ENCODE measurements around the gene GUSB.
"Not testable (repeated sequence)": the region's sequence is repeated elsewhere in the genome, so short reads cannot be mapped to it uniquely, and the experiment has no call there.

Gene GUSB

DNA sequence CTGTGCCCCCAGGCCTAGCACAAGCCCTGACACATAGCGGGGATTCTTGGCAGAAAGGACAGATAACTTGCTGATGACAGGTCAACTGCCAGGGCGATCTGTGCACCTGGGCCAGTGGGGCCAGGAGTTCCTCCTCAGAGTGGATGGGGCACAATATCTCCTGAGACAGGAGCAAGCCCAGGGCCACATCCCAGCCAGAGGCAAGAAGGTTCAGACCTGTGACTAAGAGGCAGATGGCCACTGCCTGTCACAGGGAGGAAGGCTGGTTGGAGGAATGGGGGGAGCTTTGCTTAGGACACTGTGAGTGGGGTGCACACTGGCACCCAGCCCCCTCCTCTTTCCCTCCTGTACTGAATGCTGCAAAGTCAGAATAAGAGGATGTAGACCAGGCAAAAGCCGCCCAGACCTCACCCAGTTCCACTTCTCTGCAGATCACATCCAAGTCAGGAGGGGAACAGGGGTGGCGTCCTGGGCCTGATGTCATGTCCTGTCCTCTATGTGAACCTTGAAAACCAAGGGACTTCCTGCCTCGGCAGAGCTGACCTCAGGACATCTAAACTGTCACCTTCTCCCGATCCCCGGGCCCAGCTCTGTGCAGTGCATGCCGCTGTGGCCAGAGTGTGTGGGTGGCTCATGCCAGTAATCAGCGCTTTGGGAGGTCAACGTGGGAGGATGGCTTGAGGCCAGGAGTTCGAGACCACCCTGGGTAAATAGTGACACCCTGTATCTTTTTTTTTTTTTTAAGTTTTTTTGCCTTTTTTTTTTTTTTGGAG is 1.3 kb downstream of the GUSB start:
- H3K4me1 Mint-ChIP-seq (ENCODE audit: low read depth): peaks cover 8% of the 10 kb centered on the region
- no peaks in the 10 kb centered on the region for H3K27me3 Mint-ChIP-seq
- peak overlapping the region; percentile 89 for H3K27ac Mint-ChIP-seq
- peak overlapping the region; percentile 86 for H3K4me3 Mint-ChIP-seq
- peaks cover 19% of the 10 kb centered on the region for H3K36me3 Mint-ChIP-seq (ENCODE audit: low read depth)
- no peaks in the 10 kb centered on the region for H3K9me3 Mint-ChIP-seq

DNA sequence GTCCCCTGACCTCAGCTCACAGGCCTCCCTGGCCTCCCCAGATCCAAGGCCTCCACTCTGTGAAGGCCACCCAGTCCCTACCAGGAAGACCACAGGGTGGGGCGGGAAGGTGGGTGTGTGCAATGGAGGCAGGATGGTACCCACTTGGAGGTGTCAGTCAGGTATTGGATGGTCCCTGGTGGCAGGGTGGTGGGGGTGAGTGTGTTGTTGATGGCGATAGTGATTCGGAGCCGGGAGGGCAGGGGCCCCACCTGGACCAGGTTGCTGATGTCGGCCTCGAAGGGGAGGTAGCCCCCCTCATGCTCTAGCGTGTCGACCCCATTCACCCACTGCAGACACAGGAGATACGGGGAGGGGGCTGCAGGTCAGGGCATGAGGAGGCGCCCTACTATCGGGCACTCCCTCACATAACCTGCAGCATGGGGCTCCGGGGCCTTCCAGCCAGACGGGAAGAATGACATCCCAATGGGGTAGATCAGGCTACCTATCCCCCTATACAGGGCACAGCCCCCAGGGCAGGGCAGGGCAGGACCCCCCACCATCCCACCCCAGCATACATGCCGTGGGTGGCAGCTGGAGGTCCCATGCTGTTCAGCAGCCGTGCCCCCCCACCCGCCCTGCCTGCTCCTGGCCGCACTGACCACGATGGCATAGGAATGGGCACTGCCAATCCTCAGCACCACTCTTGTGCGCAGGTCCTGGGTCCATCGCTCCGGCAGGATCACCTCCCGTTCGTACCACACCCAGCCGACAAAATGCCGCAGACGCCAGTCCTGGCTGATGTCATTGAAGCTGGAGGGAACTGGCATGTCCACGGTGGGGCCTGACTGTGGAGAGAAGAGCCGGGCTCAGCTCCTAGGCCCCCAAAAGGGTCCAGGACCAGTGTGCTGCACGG is 2.2 kb downstream of the GUSB start:
- no peaks in the 10 kb centered on the region for H3K9me3 Mint-ChIP-seq
- peak overlapping the region; percentile 89 for H3K27ac Mint-ChIP-seq
- peaks cover 19% of the 10 kb centered on the region for H3K36me3 Mint-ChIP-seq (ENCODE audit: low read depth)
- no peaks in the 10 kb centered on the region for H3K27me3 Mint-ChIP-seq
- peak overlapping the region; percentile 86 for H3K4me3 Mint-ChIP-seq
- peaks cover 8% of the 10 kb centered on the region for H3K4me1 Mint-ChIP-seq (ENCODE audit: low read depth)

DNA sequence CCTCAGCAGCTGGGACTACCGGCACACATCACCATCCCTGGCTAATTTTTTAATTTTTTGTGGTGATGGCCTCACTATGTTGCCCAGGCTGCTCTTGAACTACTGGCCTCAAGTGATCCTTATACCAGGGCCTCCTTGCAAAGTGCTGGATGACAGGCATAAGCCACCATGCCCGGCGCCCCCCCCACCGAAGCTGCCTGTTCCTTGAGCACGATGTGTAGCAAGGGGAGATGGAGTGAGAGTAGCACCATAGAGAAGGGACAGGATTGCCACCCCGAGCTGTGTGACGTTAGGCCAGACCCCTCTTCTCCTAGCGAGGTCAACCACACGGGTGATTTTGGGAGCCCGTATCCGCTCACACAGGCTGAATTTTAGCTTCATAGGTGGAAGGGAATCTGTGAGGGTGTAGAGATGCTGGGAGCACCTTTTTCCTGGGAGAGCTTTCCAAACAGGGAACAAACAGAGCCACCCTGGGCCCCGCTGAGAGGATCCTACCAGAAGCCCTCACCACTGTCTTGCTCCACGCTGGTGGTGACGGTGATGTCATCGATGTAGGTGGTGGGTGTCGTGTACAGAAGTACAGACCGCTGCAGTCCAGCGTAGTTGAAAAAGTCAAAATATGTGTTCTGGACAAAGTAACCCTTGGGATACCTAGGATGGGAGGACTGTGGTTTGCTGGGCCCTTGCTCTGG is 3.0 kb downstream of the GUSB start:
- no peak overlapping the region for H3K4me3 Mint-ChIP-seq
- peaks cover 22% of the 10 kb centered on the region for H3K36me3 Mint-ChIP-seq (ENCODE audit: low read depth)
- no peak overlapping the region for H3K27ac Mint-ChIP-seq
- peaks cover 8% of the 10 kb centered on the region for H3K4me1 Mint-ChIP-seq (ENCODE audit: low read depth)
- no peaks in the 10 kb centered on the region for H3K27me3 Mint-ChIP-seq
- H3K9me3 Mint-ChIP-seq: no peaks in the 10 kb centered on the region

DNA sequence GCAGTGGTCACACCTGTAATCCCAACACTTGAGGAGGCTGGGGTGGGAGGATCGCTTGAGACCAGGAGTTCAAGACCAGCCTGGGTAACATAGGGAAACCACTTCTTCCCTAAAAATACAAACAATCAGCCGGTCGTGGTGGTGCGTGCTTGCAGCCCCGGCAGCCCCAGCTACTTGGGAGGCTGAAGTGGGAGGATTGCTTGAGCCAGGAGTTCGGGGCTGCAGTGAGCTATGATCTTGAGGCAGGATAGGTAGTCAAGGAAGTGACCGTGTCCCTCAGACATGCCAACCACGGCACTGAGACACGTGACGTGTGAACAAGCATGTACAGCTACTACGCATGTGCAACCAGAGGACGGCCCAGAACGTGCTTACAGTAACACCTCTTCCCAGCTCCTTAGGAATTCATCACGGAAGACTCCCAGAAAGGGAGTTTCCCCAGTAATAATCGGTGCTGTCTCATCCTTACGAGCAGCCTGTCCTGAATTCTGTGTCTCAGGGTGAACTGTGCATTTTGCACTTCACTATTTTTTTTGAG is 5.3 kb downstream of the GUSB start:
- H3K36me3 Mint-ChIP-seq (ENCODE audit: low read depth): peaks cover 38% of the 10 kb centered on the region
- peaks cover 8% of the 10 kb centered on the region for H3K4me1 Mint-ChIP-seq (ENCODE audit: low read depth)
- H3K4me3 Mint-ChIP-seq: no peak overlapping the region
- H3K27me3 Mint-ChIP-seq: no peaks in the 10 kb centered on the region
- H3K9me3 Mint-ChIP-seq: no peaks in the 10 kb centered on the region
- H3K27ac Mint-ChIP-seq: no peak overlapping the region

DNA sequence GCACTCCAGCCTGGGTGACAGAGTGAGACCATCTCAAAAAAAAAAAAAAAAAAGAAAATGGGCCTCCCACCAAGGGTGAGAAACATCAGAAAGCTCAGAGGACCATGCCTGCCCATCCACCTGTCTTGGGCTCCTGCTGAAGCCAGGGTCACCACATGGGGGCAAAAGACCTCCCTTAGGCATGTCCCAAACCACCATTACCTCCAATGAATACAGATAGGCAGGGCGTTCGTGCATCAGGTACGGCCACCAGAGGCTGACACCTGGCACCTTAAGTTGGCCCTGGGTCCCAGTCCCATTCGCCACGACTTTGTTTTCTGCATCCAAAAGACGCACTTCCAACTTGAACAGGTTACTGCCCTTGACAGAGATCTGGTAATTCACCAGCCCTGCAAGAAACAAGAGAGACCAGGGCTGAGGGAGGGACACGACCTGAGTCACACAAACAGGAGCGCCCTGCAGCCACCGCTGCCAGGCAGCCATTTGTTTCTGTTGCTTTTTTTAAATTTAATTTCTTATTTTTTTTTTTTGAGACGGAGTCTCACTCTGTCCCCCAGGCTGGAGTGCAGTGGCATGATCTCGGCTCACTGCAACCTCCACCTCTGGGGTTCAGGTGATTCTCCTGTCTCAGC is 6.1 kb downstream of the GUSB start:
- no peaks in the 10 kb centered on the region for H3K9me3 Mint-ChIP-seq
- H3K36me3 Mint-ChIP-seq (ENCODE audit: low read depth): peaks cover 40% of the 10 kb centered on the region
- H3K4me3 Mint-ChIP-seq: no peak overlapping the region
- H3K27ac Mint-ChIP-seq: no peak overlapping the region
- peaks cover 7% of the 10 kb centered on the region for H3K4me1 Mint-ChIP-seq (ENCODE audit: low read depth)
- no peaks in the 10 kb centered on the region for H3K27me3 Mint-ChIP-seq

DNA sequence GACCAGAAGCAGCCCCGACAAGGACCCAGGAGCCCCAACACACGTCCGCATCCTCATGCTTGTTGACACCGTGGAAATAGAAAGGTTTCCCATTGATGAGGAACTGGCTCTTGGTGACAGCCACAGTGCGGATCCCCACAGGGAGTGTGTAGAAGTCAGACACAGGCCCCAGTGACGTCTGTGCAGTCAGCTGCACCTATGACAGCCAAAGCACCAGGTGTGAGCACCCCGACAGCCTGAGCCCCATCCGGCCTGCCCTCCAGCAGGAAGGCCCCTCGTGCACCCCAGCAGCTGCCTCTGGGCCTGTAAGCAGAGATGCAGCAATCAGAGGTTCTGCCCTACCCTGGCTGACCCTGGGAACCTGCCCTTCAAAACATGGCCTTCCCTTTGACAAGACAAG is 7.1 kb downstream of the GUSB start:
- H3K36me3 Mint-ChIP-seq (ENCODE audit: low read depth): peaks cover 48% of the 10 kb centered on the region
- no peaks in the 10 kb centered on the region for H3K27me3 Mint-ChIP-seq
- no peaks in the 10 kb centered on the region for H3K9me3 Mint-ChIP-seq
- H3K4me3 Mint-ChIP-seq: no peak overlapping the region
- H3K27ac Mint-ChIP-seq: no peak overlapping the region
- no peaks in the 10 kb centered on the region for H3K4me1 Mint-ChIP-seq (ENCODE audit: low read depth)

DNA sequence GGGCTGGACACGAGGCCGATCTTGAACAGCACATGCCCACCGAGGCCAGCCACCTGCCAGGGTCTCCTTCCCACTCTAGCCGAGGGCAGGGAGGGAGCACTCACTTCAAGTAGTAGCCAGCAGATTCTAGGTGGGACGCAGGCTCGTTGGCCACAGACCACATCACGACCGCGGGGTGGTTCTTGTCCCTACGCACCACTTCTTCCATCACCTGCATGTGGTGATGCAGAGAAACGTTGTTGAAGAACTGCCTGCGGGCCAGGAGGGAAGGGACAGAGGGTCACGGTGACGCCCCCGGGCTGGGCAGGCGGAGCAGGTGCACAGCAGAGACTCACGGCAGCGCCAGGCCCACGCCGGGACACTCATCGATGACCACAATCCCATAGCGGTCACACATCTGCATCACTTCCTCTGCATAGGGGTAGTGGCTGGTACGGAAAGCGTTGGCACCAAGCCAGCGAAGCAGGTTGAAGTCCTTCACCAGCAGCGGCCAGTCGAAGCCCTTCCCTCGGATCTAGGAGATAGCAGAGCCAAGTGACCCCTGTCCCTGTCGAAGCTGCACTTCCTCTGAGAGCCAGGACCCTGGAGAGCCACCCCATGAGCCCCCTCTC is 7.7 kb downstream of the GUSB start:
- Mint-ChIP-seq H3K4me1 (ENCODE audit: low read depth) (no peaks in the 10 kb centered on the region), H3K27me3 (no peaks in the 10 kb centered on the region), H3K27ac (no peak overlapping the region), H3K4me3 (no peak overlapping the region), H3K36me3 (ENCODE audit: low read depth) (peaks cover 49% of the 10 kb centered on the region), H3K9me3 (no peaks in the 10 kb centered on the region)

DNA sequence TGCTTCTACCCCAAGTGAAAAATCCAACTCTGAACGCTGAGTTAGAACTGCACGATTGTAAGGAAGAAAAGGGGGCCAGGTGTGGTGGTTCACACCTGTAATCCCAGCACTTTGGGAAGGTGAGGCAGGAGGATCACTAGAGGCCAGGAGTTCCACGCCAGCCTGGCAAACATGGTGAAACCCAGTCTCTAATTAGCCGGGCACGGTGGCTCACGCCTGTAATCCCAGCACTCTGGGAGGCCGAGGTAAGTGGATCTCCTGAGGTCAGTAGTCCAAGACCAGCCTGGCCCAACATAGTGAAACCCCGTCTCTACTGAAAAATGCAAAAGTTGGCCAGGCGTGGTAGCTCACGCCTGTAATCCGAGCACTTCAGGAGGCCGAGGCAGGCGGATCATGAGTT is 9.0 kb downstream of the GUSB start:
- Mint-ChIP-seq H3K4me3 (no peak overlapping the region), H3K36me3 (ENCODE audit: low read depth) (peaks cover 47% of the 10 kb centered on the region), H3K27ac (no peak overlapping the region), H3K27me3 (no peaks in the 10 kb centered on the region), H3K9me3 (no peaks in the 10 kb centered on the region), H3K4me1 (ENCODE audit: low read depth) (no peaks in the 10 kb centered on the region)

DNA sequence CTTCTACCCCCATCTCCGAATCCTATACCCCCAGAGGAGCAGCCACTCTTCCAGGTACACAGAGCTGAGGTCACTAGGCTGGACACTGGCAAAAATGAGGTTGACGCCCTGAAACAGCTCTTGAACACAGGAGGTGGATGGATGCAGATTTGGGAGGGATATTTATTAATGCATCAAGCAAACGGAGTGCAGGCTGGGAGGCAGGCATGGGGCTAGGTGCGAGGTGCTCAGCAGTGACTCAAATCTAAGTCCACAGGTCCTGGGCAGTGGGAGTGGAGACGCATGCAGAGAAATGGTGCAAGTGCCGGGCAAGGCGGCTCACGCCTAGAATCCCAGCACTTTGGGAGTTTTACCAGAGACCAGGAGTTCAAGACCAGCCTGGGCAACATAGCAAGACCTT is 11.0 kb downstream of the GUSB start:
- H3K36me3 Mint-ChIP-seq (ENCODE audit: low read depth): peaks cover 60% of the 10 kb centered on the region
- no peaks in the 10 kb centered on the region for H3K9me3 Mint-ChIP-seq
- no peak overlapping the region for H3K4me3 Mint-ChIP-seq
- no peak overlapping the region for H3K27ac Mint-ChIP-seq
- H3K4me1 Mint-ChIP-seq (ENCODE audit: low read depth): no peaks in the 10 kb centered on the region
- no peaks in the 10 kb centered on the region for H3K27me3 Mint-ChIP-seq

DNA sequence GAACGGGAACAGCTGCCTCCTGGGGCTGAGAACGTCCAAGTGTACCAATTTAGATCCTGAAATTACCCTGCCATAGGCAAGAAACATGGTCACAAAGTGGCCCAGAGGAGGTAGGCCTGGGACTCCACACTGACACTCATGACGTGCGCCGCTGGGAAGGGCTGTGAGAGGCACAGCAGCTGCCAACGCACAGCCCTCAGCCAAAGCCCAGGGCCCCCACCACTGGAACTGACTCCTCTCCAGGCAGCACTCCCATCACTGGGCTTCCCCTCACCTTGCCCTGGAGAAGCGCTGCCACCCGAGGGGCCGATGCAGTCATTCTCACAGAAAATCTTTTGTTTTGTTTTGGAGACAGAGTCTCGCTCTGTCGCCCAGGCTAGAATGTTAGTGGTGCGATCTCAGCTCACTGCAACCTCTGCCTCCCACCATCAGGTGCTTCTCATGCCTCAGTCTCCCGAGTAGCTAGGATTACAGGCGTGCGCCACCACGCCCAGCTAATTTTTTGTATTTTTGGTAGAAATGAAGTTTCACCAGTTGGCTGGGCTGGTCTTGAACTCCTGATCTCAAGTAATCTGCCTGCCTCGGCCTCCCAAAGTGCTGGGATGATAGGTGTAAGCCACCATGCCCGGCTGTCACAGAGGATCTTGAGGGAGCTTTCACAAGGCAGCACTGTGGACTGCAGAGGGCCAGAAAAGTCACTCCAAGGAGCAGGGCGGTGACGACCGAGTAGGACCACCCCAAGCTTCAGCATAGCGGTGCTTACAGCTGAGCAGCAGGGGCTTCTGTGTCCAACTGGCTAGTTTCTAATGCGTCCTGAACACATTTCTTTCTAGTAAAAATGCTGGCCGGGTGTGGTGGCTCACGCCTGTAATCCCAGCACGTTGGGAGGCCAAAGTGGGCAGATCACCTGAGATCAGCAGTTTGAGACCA is 13.5 kb downstream of the GUSB start:
- no peaks in the 10 kb centered on the region for H3K9me3 Mint-ChIP-seq
- no peak overlapping the region for H3K4me3 Mint-ChIP-seq
- no peak overlapping the region for H3K27ac Mint-ChIP-seq
- H3K36me3 Mint-ChIP-seq (ENCODE audit: low read depth): peaks cover 64% of the 10 kb centered on the region
- H3K4me1 Mint-ChIP-seq (ENCODE audit: low read depth): no peaks in the 10 kb centered on the region
- H3K27me3 Mint-ChIP-seq: no peaks in the 10 kb centered on the region

DNA sequence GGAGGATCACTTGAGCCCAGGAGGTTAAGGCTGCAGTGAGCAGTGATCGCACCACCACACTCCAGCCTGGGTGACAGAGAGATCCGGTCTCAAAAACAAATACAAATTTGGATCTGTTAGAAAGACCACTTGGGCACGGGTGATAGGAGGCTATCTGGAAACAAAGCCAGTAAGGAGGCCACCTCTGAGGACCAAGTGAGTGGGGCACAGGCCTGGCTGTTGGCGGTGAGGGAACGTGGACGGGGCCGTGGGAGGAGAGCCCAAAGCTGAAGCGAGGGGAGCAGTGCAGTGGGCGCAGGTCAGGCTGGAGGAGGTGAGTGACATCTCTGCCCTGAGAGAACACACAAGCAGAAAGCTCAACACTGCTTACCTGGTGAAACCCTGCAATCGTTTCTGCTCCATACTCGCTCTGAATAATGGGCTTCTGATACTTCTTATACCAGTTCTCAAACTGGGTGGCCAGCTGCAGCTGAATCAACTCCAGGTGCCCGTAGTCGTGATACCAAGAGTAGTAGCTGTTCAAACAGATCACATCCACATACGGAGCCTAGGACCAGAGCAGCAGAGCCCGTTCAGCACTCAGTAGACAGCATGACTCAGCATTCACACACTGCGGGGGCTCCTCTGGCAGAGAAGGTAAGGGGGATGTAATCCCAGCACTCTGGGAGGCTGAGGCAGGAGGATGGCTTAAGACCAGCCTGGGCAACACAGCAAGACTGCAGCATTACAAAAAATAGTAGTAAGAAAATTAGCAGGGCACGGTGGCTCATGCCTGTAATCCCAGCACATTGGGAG is 14.5 kb downstream of the GUSB start:
- H3K9me3 Mint-ChIP-seq: no peaks in the 10 kb centered on the region
- peaks cover 67% of the 10 kb centered on the region for H3K36me3 Mint-ChIP-seq (ENCODE audit: low read depth)
- peak overlapping the region; percentile 45 for H3K27ac Mint-ChIP-seq
- no peaks in the 10 kb centered on the region for H3K4me1 Mint-ChIP-seq (ENCODE audit: low read depth)
- H3K27me3 Mint-ChIP-seq: no peaks in the 10 kb centered on the region
- H3K4me3 Mint-ChIP-seq: no peak overlapping the region

DNA sequence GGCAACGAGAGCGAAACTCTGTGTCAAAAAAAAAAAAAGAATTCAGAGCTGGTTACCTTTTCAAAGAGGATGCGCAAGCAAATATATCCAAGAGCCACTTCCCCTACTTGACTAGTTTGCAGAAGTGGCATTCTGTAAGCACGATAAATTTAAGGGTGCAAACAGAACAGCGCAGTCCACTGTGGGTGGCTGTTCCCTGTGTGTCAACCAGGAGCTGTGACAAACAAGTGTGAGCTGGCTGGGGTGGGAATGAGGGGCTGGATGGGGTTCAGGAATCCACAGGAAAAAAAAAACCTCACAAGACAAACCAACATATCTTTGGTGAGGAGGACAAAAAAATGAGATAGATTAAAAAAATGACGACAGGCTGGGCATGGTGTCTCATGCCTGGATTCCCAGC is 15.9 kb downstream of the GUSB start:
- Mint-ChIP-seq H3K4me3 (no peak overlapping the region), H3K36me3 (ENCODE audit: low read depth) (peaks cover 67% of the 10 kb centered on the region), H3K27me3 (no peaks in the 10 kb centered on the region), H3K27ac (no peak overlapping the region), H3K4me1 (ENCODE audit: low read depth) (no peaks in the 10 kb centered on the region), H3K9me3 (no peaks in the 10 kb centered on the region)

DNA sequence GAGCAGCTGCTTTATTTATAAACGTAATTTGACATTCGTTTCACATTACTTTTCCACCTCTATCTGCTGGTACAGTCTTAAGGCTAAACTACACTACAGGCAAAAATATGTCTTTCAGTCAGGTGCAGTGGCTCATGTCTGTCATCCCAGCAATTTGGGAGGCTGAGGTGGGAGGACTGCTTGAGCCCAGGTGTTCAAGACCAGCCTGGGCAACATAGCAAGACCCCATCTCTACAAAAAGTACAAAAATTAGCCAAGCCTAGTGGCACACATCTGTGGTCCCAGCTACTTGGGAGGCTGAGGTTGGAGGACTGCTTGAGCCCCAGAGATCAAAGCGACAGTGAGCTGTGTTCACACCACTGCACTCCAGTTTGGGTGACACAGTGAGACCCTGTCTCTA is 17.3 kb downstream of the GUSB start:
- peaks cover 59% of the 10 kb centered on the region for H3K36me3 Mint-ChIP-seq (ENCODE audit: low read depth)
- not testable (repeated sequence) for H3K27me3 Mint-ChIP-seq; H3K4me3 Mint-ChIP-seq; H3K4me1 Mint-ChIP-seq (ENCODE audit: low read depth); H3K27ac Mint-ChIP-seq; H3K9me3 Mint-ChIP-seq
